ENCODE results near the gene AFG1L. TPM values are rescaled to one million over a fixed set of nuclear protein-coding genes. Genes with fewer than 3 reads are reported as not detected.

The AFG1L gene
- total and polyA plus RNA-seq, 7 experiments from 2014 or later = 3.5 to 9.2 (median 6.5) TPM

DNA sequence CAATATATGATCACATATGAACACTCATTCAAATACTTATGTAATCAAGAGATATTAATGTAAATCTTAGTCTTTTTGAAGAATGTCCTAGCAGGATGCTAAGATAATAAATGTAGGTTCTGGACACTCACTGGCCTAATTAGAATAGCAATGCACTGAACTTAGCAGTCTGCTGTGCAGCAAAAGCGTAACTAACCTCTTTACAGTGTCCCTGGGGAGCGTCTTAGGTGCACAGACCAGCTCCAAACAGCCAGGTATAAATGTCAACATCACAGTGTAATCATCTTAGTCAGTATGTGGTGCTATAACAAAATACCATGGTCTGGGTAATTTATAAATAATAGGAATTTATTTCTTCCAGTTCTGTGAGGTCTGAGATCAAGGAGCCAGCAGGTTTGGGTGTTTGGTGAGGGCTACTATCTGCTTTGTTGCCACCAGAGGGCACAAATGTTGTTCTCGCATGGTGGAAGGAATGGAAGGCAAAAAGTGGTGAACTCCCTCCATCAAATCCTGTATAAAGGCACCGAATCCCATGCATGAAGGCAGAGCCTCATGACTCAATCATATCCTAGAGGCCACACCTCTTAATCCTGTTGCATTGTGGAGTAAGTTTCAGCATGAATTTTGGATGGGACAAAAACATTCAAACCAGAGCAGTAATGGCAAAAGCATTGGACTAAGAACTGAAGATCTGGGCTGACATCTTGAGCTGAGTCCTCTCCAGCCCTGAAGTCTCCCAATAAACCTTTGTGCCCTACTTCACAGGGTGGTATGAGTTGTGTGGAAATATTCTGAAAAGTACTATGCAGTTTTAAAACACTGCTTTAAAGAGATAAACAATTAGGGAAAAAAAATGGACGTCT lies 224.1 kb downstream of the AFG1L start:
- Mint-ChIP-seq H3K9me3 (peaks cover 0 to 3% (median 0%) of the 10 kb centered on the region in 11 donors), H3K27ac (no peak overlapping the region), H3K27me3 (peaks cover 0 to 15% (median 0%) of the 10 kb centered on the region in 5 donors), H3K4me1 (no peaks in the 10 kb centered on the region), H3K36me3 (peaks cover 0 to 12% (median 7%) of the 10 kb centered on the region in 5 donors), H3K4me3 (no peak overlapping the region)
- Histone ChIP-seq H3K27ac (ENCODE audit: low read depth, low read length) (no peak overlapping the region), H3K36me3 (ENCODE audit: control insufficient read depth in 2 of 3, insufficient read depth in 3 of 3, low read length in 3 of 3) (no peaks in the 10 kb centered on the region), H3K27me3 (ENCODE audit: control insufficient read depth in 2 of 2, insufficient read depth in 2 of 2, low read length in 2 of 2) (no peaks in the 10 kb centered on the region), H3K4me3 (ENCODE audit: low read length) (no peak overlapping the region), H3K9me3 (ENCODE audit: control insufficient read depth in 2 of 3, low read length in 3 of 3) (no peaks in the 10 kb centered on the region), H3K4me1 (ENCODE audit: control insufficient read depth in 2 of 2, insufficient read depth in 2 of 2, low read length in 2 of 2) (no peaks in the 10 kb centered on the region)
- CTCF ChIA-PET = no interaction called here
- intact Hi-C loops (cut with micrococcal nuclease) = no loop called here
- no peak for DNase-seq
- POLR2A ChIA-PET = interaction anchor here (0.6 kb wide), 1 partner anchor 552 kb away, joined by 4 read pairs; no protein-coding TSS in a partner anchor
- ATAC-seq = no peak

DNA sequence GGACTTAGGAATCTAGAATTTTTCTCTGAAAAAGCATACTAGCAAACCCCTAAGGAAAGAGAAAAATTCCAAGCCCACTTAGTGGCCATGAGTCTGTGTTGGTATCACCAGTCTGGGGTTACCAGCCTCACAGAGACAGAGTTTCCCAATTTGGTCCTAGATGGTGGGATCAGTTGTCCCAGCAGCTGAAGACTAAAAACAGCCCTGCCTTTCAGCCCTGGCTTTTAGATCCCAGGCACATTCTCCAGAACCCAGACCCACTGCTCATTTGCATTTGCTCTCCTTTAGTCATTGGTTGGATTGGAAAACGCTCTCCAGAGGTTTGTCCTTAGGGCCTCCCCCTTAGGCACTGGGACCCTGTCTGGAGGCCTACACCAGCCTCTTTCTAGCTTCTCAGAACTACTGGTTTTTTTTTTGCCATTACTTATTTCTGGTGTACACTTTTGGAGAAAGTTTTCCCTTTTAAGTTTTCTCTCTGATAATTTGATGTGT lies 226.8 kb downstream of the AFG1L start:
- Histone ChIP-seq H3K27ac (ENCODE audit: low read depth, low read length) (no peak overlapping the region), H3K4me3 (ENCODE audit: low read length) (no peak overlapping the region), H3K27me3 (ENCODE audit: control insufficient read depth in 2 of 2, insufficient read depth in 2 of 2, low read length in 2 of 2) (no peaks in the 10 kb centered on the region), H3K4me1 (ENCODE audit: control insufficient read depth in 2 of 2, insufficient read depth in 2 of 2, low read length in 2 of 2) (no peaks in the 10 kb centered on the region), H3K36me3 (ENCODE audit: control insufficient read depth in 2 of 3, insufficient read depth in 3 of 3, low read length in 3 of 3) (no peaks in the 10 kb centered on the region), H3K9me3 (ENCODE audit: control insufficient read depth in 2 of 3, low read length in 3 of 3) (no peaks in the 10 kb centered on the region)
- ATAC-seq (no peak), DNase-seq (no peak)
- H3K36me3 Mint-ChIP-seq = peaks cover 0 to 12% (median 7%) of the 10 kb centered on the region in 5 donors
- POLR2A ChIA-PET = no interaction called here
- intact Hi-C loops (cut with micrococcal nuclease) = loop anchor here (10.0 kb wide), 2 partner anchors 537 to 1387 kb away; no protein-coding TSS in a partner anchor
- CTCF ChIA-PET = interaction anchor here (0.6 kb wide), 2 partner anchors 235 to 771 kb away, joined by 3 read pairs; no protein-coding TSS in a partner anchor
- H3K27me3 Mint-ChIP-seq = peaks cover 0 to 10% (median 0%) of the 10 kb centered on the region in 5 donors
- H3K9me3 Mint-ChIP-seq = no peaks in the 10 kb centered on the region
- H3K4me3 Mint-ChIP-seq = no peak overlapping the region
- no peak overlapping the region for H3K27ac Mint-ChIP-seq
- H3K4me1 Mint-ChIP-seq = no peaks in the 10 kb centered on the region

DNA sequence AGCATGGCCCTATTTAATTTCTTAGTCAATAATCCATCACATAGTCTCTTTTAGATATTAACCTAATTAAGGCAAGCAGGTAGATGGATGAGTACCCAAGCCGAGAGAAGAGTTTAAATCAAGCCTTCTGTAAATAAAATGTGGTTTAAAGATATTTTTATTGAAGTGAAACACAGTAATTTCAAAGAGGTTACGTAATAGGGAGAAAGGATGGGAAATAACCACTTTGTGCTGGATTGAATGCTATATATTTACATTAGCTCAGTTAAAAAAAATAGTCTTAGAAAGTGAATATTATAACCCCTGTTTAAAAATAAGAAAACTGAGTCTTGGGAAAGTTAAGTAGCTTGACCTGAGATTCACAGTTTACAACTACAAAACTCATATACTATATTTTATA lies 228.8 kb downstream of the AFG1L start:
- DNase-seq (no peak), ATAC-seq (no peak)
- peaks cover 0 to 12% (median 7%) of the 10 kb centered on the region in 5 donors for H3K36me3 Mint-ChIP-seq
- no peaks in the 10 kb centered on the region for H3K4me1 Mint-ChIP-seq
- H3K9me3 Mint-ChIP-seq = no peaks in the 10 kb centered on the region
- H3K4me1 ChIP-seq (ENCODE audit: control insufficient read depth in 2 of 2, insufficient read depth in 2 of 2, low read length in 2 of 2) = no peaks in the 10 kb centered on the region
- intact Hi-C loops (cut with micrococcal nuclease) = loop anchor here (10.0 kb wide), 2 partner anchors 539 to 1389 kb away; no protein-coding TSS in a partner anchor
- H3K9me3 ChIP-seq (ENCODE audit: control insufficient read depth in 2 of 3, low read length in 3 of 3) = no peaks in the 10 kb centered on the region
- peaks cover 0 to 4% (median 0%) of the 10 kb centered on the region in 5 donors for H3K27me3 Mint-ChIP-seq
- no peak overlapping the region for H3K4me3 Mint-ChIP-seq
- no peak overlapping the region for H3K4me3 ChIP-seq (ENCODE audit: low read length)
- no peaks in the 10 kb centered on the region for H3K36me3 ChIP-seq (ENCODE audit: control insufficient read depth in 2 of 3, insufficient read depth in 3 of 3, low read length in 3 of 3)
- CTCF ChIA-PET = interaction anchor here (0.7 to 2.0 kb wide), 4 partner anchors 12 to 628 kb away, joined by 3 to 5 read pairs (median 3); no protein-coding TSS in a partner anchor
- POLR2A ChIA-PET = no interaction called here
- H3K27me3 ChIP-seq (ENCODE audit: control insufficient read depth in 2 of 2, insufficient read depth in 2 of 2, low read length in 2 of 2) = no peaks in the 10 kb centered on the region
- no peak overlapping the region for H3K27ac ChIP-seq (ENCODE audit: low read depth, low read length)
- no peak overlapping the region for H3K27ac Mint-ChIP-seq

DNA sequence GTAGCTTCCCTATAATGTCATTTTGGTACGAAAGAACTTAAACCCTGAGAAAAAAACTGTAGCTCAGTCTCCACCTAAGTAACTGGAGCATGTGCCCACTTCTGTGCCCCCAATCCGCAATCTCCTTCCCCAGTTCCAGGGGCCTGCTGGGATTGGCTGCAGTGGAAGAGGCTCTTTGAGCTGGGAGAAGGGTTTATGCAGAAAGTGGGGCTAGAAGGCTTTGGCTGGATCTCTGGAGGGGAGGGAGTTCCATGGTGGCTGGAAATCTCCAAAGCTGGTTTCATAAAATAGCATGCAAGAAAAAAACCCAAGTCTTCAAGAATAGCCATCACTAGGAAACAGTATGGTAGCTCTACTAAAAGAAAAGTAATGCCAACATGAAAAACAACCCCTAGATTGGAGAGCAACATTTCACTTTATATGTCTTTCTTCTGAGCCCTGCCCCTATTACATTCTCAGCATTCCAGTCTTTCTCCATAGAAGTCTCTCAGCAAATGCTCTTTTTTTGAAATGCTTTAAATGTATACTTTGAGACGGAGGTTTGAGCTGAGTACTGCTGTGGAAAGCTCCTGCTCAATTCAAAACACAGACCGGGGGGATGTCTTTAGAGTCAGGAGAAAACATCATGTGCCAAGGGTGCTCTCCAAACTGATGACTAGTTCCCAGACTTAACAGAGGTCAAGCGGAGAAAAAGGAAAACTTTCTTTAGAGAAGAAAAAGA lies 229.8 kb downstream of the AFG1L start:
- Histone ChIP-seq H3K9me3 (ENCODE audit: control insufficient read depth in 2 of 3, low read length in 3 of 3) (no peaks in the 10 kb centered on the region), H3K36me3 (ENCODE audit: control insufficient read depth in 2 of 3, insufficient read depth in 3 of 3, low read length in 3 of 3) (no peaks in the 10 kb centered on the region), H3K4me1 (ENCODE audit: control insufficient read depth in 2 of 2, insufficient read depth in 2 of 2, low read length in 2 of 2) (no peaks in the 10 kb centered on the region), H3K4me3 (ENCODE audit: low read length) (no peak overlapping the region), H3K27ac (ENCODE audit: low read depth, low read length) (no peak overlapping the region), H3K27me3 (ENCODE audit: control insufficient read depth in 2 of 2, insufficient read depth in 2 of 2, low read length in 2 of 2) (no peaks in the 10 kb centered on the region)
- DNase-seq (no peak), ATAC-seq (no peak)
- Mint-ChIP-seq H3K36me3 (peaks cover 0 to 9% (median 6%) of the 10 kb centered on the region in 5 donors), H3K4me1 (no peaks in the 10 kb centered on the region), H3K27ac (peak overlapping the region in 1 of 9 donors; percentile 62), H3K27me3 (peaks cover 0 to 4% (median 0%) of the 10 kb centered on the region in 5 donors), H3K4me3 (no peak overlapping the region), H3K9me3 (no peaks in the 10 kb centered on the region)
- POLR2A ChIA-PET = no interaction called here
- intact Hi-C loops (cut with micrococcal nuclease) = loop anchor here (10.0 kb wide), 2 partner anchors 540 to 1390 kb away; no protein-coding TSS in a partner anchor
- CTCF ChIA-PET = interaction anchor here (0.7 to 2.0 kb wide), 4 partner anchors 13 to 629 kb away, joined by 3 to 6 read pairs (median 4); no protein-coding TSS in a partner anchor

DNA sequence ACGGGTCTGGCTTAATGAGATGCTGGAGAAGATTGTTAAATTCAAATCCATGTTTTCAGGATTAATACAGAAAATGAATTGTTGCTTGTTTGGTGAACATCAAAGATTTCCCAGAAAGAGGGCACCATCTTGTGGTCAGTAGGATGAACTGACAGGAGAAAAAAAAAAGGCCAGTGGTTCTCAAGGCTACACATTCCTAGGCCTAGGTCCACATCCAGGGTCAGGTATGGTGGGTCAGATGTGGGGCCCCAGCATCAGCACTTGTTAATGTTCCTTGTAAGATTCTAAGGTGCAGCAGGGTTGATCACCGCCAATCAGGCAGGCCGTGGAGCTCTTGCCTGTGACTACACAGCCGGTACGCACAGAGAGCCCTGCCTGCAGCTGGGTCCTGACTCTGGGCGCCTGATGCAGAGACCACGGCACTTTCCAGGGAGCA lies 231.9 kb downstream of the AFG1L start:
- Mint-ChIP-seq H3K4me1 (no peaks in the 10 kb centered on the region), H3K4me3 (no peak overlapping the region), H3K36me3 (peaks cover 0 to 8% (median 2%) of the 10 kb centered on the region in 5 donors), H3K9me3 (no peaks in the 10 kb centered on the region), H3K27ac (no peak overlapping the region), H3K27me3 (peaks cover 0 to 9% (median 0%) of the 10 kb centered on the region in 5 donors)
- no peaks in the 10 kb centered on the region for H3K9me3 ChIP-seq (ENCODE audit: control insufficient read depth in 2 of 3, low read length in 3 of 3)
- H3K4me3 ChIP-seq (ENCODE audit: low read length) = no peak overlapping the region
- DNase-seq (peak in 3 of 9 donors; percentile 7 to 28 (median 17)), ATAC-seq (peak; percentile 47)
- no peaks in the 10 kb centered on the region for H3K4me1 ChIP-seq (ENCODE audit: control insufficient read depth in 2 of 2, insufficient read depth in 2 of 2, low read length in 2 of 2)
- ChIA-PET POLR2A (no interaction called here), CTCF (interaction anchor here (0.6 to 0.8 kb wide), 4 partner anchors 21 to 782 kb away, joined by 3 to 7 read pairs (median 5); no protein-coding TSS in a partner anchor)
- intact Hi-C loops (cut with micrococcal nuclease) = loop anchor here (1.0 to 10.0 kb wide), 6 partner anchors 276 to 1392 kb away; no protein-coding TSS in a partner anchor
- H3K27ac ChIP-seq (ENCODE audit: low read depth, low read length) = no peak overlapping the region
- H3K27me3 ChIP-seq (ENCODE audit: control insufficient read depth in 2 of 2, insufficient read depth in 2 of 2, low read length in 2 of 2) = no peaks in the 10 kb centered on the region
- H3K36me3 ChIP-seq (ENCODE audit: control insufficient read depth in 2 of 3, insufficient read depth in 3 of 3, low read length in 3 of 3) = no peaks in the 10 kb centered on the region

DNA sequence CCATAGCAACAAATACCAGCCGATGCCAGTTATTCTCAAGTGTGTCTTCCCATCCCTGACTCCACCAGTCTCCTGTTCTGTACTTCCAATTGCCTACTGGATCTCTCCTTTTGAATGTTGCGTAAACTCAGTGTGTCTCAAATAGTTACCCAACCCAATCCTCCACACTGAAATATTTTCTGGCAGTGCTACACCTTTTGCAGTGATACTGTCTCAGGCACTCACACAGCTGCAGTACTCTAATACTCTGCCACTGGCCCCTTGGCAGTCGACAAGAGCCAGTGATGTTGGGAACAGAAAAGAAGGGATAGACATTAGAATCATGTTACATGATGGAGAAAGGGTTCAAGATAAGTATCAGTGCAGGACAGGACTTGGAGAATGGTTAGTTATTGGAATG lies 234.0 kb downstream of the AFG1L start:
- Histone ChIP-seq H3K4me1 (ENCODE audit: control insufficient read depth in 2 of 2, insufficient read depth in 2 of 2, low read length in 2 of 2) (no peaks in the 10 kb centered on the region), H3K27ac (ENCODE audit: low read depth, low read length) (no peak overlapping the region), H3K36me3 (ENCODE audit: control insufficient read depth in 2 of 3, insufficient read depth in 3 of 3, low read length in 3 of 3) (no peaks in the 10 kb centered on the region), H3K4me3 (ENCODE audit: low read length) (no peak overlapping the region), H3K27me3 (ENCODE audit: control insufficient read depth in 2 of 2, insufficient read depth in 2 of 2, low read length in 2 of 2) (no peaks in the 10 kb centered on the region), H3K9me3 (ENCODE audit: control insufficient read depth in 2 of 3, low read length in 3 of 3) (no peaks in the 10 kb centered on the region)
- peaks cover 0 to 15% (median 0%) of the 10 kb centered on the region in 5 donors for H3K27me3 Mint-ChIP-seq
- H3K9me3 Mint-ChIP-seq = no peaks in the 10 kb centered on the region
- ChIA-PET POLR2A (no interaction called here), CTCF (no interaction called here)
- H3K4me1 Mint-ChIP-seq = no peaks in the 10 kb centered on the region
- intact Hi-C loops (cut with micrococcal nuclease) = loop anchor here (10.0 kb wide), 2 partner anchors 544 to 1394 kb away; no protein-coding TSS in a partner anchor
- no peak overlapping the region for H3K4me3 Mint-ChIP-seq
- DNase-seq = no peak
- H3K27ac Mint-ChIP-seq = no peak overlapping the region
- H3K36me3 Mint-ChIP-seq = no peaks in the 10 kb centered on the region
- no peak for ATAC-seq

All from naive thymus-derived CD4-positive, alpha-beta T cell (primary cell).